Pons (tissue), 1 donor: Measurements from ENCODE around the gene LRRC63.
A peak's percentile ranks its signal among the peaks of the same experiment; 100 is the strongest.
"Not testable (repeated sequence)": the region's sequence is repeated elsewhere in the genome, so short reads cannot be mapped to it uniquely, and the experiment has no call there.

Experiments used
- DNase-seq: peaks from one replicate; pipeline ENCODE4 v3.0.0-alpha.2; 2016; ENCODE audit warnings: low spot score

LRRC63 gene, protein sequence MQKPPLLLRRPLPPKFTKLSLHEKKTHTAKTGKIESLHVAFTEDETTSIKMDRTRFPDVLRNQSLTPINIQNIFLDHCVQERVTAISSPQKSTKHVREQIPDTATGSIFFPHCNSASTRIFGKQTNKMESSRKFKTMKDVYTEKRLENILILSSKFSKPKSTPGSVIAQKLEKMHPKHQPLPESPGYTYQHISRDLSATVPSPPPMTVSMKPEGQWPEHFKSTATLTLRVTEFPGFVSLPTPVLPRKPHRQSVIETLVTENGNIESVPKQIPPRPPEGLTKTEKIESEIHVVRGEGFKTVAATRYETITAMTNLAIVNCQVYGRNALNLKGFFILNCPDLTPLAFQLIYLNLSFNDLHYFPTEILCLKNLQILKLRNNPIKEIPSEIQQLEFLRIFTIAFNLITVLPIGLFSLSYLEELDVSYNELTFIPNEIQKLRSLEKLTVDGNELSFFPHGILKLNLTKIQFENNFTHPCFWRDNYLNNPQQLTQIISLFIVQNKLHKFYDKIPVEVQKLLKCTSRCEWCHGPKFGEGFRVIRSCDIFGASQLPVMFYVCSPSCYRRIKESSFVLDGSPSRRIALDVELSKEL

DNA sequence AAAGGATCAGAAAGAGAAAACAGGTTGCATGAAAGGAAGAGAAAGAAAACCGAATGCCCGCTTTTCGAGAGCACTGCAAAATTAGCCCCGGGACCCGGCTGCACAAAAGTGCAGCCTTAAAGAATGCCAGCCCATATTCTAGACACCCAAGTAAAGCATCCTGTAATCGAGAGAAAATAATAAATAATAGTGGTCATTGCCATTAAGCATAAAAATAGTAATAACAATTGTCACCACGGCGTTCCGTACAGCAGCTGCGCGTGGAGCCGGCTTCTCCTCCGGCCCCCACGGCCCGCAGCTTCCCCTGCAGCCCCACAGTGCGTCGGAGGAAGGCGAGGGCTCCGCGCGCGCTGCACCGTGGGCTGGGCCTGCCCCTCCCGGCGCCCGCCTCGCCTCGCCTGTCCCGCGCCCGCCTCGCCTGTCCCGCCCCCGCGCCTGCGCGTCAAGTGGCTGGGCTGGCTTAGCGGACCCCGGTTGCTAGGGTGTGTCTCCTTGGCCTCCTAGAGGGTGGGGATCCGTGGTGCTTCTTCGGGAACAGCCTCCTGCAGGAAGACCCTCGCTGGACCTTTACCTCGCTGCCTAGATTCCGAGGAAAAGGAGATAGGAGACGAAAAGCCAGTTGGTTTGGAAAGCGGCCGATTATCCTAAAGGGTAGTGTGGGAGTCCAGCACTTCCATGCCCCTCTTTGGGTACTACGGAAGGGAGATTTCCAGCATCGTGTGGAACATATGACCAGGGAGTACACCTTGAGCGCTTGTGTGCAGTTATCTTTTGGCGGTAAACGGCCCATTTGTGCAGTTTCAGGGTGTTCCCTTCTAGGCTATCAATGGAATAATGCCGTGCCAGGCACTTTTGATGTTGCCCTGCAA lies at the start of gene LRRC63:
Gene LRRC63 (plus strand): TSS at position 446 of the 869 bp plus-strand sequence. CDS start 1,107 bp downstream, outside the sequence.
- peak; percentile 87 for DNase-seq

DNA sequence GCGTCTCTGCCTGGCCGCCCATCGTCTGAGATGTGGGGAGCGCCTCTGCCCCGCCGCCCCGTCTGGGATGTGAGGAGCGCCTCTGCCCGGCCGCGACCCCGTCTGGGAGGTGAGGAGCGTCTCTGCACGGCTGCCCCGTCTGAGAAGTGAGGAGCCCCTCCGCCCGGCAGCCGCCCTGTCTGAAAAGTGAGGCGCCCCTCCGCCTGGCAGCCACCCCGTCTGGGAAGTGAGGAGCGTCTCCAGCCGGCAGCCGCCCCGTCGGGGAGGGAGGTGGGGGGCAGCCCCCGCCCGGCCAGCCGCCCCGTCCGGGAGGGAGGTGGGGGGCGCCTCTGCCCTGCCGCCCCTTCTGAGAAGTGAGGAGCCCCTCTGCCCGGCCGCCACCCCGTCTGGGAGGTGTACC lies 49.0 kb upstream of the LRRC63 start:
- DNase-seq, result not testable (repeated sequence)

DNA sequence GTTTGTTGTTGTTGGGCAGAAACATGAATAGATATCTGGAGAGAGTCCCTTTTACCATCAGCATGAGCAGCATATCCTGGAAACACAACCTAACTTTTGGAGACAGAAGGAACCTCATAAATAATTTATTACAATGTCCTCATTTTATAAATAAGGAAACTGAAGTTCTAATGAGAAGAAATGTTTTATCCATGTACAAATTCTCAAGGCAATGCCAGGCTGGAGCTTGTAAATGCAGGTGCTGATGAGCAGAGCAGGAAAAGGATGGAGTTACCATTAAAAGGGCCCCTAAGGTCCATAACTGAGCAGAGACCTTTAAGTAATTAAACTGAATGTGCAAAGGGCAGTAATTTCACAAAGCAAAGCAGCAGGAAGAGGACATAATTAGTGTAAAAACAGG lies 47.1 kb upstream of the LRRC63 start:
- no peak for DNase-seq

DNA sequence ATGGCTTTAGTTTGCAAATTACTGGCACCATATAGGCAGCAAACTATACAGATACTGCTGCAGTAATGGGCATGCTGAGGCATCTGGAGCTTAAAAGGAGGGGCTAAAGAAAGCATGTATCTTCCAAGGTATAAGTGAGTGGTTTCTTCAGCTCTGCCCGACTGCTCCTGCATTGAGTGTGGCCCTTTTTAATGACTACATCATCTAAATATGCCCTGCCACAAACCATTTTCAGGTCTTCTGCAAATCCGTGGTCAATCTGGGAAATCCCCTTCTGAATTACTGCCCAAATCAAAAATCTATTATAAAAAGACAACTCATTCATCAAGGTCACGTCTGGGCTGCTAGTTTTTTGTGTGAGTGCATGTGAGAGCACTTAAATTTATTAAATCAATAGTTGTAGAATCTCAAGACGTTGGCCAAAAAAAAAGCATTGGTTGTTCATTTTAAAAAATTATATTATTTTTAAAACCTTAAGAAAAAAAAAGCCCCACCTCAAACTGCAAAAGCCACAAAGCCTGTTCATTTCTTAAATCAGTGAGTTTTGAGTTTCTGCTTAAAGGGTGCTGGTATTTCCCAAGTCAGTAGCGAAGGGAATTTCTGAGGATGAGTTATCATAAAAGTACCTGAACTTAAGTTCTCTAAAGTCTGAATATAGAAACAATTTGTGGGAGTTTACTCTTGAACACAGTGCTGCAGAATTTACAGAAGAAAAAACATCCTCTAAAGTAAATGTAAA lies 46.1 kb upstream of the LRRC63 start:
- no peak for DNase-seq

DNA sequence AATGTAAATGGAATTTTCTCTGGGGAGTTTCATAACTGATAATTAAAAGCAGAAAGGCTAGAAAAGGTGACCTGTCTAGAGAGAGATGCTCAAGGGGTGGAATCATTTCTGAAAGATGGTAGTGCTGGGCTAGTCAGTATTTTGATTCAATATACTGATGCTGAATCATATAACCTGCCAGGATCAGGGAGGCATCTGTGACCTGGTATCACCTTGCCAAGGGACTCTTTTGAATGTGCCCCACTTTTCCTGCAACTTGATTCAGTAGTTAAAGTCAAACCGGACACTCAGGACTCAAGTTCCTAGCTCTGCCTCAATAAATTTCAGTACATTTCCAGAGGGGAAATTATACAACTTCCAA lies 45.5 kb upstream of the LRRC63 start:
- no peak for DNase-seq

DNA sequence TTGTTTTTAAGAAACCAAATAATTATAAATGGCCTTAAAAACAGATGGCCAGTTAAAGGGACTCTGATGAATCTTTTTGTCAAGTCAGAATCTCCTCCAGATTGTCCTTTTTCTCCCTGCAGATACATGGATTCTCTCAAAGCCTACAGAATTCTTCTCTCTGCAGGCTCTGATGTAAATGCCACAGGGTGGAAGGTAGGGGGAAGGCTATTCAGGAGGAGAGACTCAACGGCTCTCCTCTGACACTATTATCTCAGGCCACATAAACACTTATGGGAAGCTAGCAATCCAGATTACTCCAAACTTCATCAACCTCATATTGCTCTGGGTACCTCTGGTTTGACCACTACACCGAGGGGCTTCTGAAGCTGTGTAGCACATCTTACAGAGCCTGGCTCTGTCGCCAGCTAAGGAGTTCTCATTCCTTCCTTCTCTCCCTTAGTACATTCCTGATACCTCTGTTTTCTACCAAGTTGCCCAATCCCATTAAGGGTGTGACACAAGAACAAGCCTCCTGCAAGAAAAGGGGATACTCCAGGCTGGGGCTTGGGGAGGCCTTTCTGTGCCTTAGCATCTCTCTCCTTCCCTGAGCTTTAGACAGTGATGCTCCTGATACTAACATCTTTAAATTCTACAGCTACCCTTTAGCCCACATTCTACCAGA lies 44.6 kb upstream of the LRRC63 start:
- no peak for DNase-seq

DNA sequence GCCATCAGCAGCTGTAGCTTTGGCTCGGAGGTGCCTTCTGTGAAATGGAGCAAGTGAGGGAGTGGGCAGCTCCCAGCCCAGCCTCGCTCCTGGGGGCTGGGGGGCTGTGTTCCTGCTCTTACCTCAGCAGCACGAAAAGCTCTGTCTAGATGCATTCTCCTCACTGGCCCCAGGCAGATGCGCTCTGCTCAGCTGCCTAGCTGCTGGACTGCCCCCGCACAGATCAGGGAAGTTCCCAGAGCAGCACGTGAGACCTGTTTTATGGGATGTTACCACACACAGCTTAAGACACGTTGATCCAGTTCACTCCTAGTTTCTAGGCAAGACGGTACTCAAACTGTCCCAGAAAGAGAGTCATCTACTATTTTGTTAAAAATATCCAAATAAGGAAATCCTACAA lies 43.4 kb upstream of the LRRC63 start:
- no peak for DNase-seq

DNA sequence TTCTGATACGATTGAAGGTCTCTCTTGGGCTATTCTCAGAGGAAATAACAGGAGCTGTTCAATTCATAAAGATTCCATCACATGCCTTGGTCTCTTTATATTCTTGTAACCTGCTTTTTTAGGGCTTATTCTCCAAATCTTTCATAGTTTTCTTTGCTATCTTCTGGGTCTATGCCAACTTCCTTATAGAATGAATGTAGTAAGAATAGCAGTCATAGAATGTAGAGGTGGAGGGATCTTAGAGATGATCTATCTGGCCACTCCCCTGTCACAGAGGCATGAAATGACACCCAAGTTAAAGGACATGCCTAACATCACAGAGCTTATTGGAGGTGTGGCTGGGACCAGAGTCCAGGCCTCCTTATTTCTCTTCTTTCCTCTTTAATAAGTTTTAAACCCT lies 42.9 kb upstream of the LRRC63 start:
- DNase-seq, result no peak

DNA sequence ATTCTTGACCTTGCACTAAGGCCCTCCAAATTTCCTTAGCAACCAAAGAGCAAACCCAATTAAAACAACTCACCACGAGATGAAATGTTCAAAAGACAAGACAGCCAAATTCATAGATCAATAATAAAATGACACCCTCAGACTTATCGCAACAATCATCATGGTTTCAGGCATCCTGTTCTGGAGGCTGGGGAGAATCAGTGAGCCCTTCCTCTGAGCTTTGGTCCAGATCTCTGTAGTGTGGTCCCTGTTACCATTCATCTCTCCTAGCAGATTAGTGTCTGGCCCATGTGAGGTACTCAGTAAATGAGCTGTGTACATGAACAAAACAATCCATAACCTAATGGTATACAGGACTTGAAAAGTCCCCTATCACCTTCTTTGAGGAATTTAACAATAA lies 42.0 kb upstream of the LRRC63 start:
- DNase-seq, result no peak

DNA sequence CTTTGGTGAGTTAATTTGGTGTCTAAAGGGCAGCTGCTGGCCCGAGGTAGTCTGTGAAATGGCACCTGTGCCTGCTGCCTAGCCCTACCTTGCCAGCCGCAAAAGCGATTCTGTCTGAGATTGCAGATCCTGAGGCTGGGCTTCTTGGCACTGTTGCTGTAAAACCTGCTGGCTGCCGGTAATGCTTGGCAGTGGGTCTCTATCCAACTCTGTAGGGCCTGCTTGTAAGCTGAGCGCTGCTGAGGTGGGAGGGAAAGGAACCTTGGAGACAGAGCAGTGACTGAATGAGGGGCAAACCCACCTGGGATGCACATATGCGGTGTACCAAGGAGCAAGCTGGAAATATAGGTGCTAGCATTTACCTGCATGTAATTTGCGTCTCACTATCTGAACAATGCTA lies 41.5 kb upstream of the LRRC63 start:
- no peak for DNase-seq

DNA sequence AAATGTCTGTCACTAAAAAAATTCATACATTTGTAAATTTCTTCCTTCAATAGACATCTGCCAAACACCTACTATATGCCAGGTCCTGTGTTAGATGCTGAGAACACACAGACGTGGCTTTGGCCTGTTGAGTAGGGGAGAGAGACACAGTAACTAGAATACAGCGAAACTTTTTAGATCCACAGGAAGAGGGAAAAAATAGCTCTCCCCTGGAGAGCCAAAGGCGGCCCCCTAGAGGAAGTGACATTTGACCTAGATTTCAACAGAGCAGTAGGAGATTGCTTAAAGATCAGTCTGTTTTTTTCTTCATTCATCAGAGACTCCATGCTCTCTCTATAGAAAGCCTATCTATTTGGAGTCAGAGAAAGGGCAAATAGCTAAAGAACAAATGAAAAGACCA lies 41.0 kb upstream of the LRRC63 start:
- peak; percentile 54 for DNase-seq

DNA sequence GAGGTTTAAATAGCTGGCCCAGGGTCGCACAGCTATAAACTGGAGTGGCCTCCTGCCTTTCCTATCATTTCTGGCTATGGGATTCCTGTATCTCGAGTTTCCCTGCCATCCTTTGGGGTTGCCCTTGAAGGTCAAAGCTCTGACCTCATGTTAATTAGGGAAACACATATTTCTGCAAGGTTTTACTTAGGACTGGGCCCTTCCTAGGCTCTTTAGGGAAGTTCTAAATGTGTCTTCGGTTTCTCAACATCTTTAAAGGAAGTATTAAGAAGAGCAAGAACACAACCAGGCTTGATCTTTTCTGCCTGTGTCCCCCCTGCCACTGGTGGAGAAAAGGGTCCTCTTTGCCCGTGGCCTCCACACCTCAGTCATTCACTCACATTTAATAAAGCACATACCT lies 40.5 kb upstream of the LRRC63 start:
- no peak for DNase-seq

DNA sequence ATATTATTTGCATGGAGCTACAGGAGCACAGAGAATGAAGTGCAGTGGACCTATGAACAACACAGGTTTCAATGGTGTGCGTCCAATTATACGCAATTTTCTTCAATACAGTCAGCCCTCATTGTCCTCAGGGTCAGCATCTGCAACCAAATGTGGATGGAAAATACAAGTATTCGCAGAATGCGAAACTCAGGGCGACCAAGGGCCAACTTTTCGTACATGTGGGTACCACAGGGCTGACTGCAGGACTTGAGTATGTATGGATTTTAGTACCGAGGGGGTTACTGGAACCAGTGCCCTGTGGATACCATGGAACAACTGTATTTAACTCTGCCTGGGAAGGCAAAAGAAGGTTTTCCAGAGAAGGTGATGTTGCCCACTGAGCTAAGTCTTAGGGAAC lies 40.0 kb upstream of the LRRC63 start:
- no peak for DNase-seq

DNA sequence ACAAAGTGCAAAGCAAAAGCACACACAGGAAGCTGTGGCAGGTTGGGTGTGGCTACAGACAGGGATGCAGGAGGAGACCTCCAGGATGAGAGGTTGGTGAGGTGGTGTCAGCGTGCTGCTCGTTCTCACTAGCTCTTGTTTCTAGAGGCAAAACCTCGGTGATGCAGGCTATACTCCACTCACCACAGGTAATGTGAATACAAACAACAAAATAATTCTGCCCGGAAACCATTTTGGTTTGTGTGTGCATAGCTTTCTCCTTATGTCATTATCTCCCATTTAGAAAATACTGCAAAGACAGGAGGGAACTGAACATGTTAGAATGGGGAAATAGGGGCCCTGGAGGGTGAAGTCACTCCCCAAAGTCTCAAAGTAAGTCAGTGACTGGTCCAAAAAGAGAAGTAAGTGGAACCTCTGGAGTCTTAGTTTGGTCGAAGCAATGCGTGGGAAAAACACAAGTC lies 39.2 kb upstream of the LRRC63 start:
- peak; percentile 73 for DNase-seq

DNA sequence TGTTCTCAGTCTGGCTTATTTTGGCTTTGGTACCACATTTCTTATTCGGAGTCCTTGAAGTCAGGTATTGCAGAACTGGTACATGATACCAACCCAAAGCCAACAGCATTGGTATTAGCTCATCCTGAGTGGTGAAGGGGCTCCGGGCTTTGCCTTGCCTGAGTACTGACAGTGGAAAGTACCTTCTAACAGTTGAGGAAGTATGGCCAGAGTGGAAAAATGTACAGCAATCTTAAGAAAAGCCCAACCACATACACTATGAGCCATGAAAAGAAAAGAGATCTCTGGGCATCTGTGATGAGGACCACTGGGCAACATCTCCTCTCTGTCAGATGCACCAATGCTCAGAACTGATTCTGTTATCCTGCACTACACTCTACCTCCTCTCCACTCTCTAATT lies 38.1 kb upstream of the LRRC63 start:
- no peak for DNase-seq

DNA sequence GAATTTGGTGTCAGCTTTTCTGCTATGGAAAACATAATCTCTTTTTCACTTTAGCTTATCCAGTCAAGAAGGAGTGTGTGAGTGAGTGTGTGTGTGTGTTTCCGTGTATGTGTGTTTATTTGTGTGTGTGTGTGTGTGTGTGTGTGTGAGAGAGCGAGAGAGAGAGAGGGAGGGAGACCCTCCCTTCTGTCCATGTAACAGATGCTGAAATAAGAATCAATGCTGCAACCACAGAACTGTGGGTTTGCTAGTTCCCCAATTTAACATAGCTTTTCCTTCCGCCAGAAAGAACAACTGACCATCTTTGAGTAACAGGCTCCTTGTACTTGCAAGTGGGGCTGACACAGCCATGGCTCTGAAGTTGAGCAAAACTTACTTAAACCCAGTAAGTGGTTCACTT lies 35.0 kb upstream of the LRRC63 start:
- DNase-seq, result peak; percentile 83

DNA sequence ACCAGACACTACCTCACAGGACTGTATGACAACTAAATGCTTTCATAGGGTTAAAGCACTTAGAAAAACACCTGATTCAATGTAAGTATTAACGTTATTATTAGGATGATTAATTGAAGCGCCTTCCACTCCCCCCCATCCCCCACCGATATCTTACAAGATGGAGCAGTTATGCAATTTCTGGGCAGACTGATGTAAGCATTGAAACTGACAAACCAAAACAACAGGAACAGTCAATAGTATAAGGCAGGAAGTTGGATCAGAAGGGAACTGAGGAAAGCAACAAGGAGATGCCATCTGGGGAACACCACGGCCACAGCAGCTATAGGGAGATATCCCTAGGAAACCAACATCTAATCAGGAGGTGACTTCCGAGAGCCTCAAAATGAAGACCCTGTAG lies 33.6 kb upstream of the LRRC63 start:
- no peak for DNase-seq

DNA sequence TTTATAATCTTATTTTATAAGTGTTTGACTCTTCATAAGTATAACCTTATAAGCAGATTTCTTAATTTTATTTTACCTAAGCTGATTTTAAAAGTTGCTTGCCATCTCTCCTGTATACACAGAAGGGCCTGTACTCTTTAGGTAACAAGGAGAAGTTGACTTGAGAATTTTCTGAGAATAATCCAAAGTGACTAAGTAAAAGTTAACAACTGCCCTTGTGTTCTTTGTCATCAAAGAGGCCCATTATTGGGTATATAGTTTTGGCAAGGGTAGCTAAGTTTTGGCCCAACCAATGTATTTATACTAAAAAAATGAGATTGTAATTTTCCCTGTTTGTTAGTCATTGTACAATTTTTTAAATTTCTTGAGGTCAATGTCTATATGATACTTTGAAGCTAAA lies 32.9 kb upstream of the LRRC63 start:
- no peak for DNase-seq

DNA sequence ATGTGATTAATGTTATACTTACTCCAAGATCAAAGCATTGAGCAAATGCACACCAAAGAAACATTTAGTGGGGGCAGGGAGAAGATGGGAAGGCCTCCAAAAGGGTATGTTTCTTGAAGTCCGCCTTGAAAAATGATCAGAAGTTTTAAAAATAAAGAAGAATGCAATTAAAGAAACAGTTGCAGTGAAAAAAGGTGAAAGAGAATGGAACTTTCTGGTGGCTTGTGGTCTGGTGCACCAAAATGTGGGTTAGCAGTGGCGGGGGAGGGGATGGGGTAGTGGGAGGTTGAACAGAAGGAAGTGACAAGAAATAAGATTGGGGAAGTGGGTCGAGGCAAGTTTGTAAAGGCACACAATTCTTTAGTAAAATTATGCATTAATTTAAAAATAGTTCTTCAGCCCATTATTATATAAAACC lies 32.2 kb upstream of the LRRC63 start:
- no peak for DNase-seq

DNA sequence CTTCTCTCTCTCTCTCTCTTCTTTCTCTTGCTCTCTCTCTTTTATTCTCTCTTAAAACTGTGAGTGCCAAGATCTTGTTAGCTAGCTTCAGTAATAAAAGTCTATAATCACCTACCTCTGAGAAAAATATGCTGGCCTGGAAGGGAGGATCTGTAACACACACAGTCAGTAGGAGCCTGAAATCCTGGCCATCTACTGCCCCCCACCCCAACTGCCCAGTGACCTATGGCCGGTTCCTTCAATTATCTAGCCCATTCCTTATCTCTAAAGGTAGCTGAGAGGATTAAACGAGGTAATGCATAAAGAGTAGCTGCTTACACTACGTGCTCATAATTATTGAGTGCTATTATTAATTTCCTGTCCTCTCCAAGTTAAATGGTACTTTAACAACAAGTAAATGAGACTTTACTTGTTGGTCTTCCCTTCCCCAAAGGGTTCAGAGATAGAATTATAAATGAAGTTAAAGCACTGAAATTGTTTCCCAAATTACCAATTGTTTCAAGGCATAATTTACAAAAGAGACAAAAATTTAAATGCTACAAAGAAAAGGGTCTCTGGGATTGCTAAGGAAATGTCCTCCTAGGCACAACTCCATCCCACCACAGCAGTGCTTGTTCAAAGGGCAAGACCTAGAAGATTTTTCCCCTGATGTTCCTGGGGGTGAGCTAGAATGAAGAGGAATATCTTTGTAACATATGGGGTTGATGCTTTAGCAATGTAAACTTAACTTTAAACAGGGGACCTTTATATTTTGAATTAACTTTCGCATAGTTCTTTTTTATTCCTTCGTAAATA lies 31.6 kb upstream of the LRRC63 start:
- DNase-seq, result no peak

DNA sequence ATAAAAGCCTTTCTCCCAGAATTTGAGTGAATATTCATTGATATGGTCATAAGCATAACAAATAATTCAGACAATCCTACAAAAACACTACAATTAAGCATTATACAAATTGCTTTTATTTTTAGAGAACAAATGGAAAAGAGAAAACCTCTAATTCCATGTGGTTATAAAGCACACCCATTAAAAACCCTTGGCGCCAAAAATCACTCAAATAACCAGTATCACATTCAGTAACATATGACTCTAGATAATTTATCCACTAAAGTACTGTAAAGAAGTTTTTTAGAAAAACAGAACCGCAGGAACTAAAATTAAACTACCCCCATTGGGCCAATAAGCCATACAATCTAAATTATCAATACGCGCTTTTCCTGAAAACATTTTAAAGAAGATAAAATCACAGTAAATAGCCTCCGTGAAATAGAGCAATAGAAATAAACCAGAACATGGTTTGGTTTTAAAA lies 30.3 kb upstream of the LRRC63 start:
- no peak for DNase-seq
